ENCODE results near the gene GPC1.

Gene GPC1

DNA sequence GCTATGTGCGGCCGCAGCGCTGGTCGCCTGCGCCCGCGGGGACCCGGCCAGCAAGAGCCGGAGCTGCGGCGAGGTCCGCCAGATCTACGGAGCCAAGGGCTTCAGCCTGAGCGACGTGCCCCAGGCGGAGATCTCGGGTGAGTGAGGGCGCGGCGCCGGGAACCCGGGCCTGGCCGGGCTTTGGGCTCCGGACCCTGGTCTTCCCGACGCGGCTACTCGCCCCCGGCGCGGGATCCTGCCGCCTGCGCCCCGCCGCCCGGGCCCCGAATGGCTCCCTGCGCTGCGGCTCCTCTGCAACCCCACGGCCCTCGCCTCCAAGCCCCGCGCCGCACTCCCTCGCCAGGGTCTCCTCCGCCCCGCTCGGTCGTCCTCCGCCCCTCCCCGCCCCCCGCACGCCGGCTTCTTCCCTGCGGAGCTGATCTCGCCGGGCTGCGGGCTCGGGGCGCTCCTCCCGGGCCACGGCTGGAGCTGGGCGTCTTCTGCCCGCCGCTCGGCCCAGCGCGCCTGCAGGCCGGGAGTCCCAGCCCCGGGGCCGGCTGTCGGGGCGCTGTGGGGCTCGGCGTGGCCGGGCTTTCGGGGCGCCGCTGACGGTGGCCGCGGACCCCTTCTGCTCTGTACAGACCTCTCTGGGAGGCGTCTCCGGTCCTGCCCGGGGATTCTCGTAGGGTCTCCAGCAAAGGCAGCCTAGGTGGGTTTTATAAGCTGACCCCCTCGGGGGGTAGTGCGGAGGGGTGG lies 652 bp downstream of the GPC1 start:
- TF ChIP-seq, protein P1, sequence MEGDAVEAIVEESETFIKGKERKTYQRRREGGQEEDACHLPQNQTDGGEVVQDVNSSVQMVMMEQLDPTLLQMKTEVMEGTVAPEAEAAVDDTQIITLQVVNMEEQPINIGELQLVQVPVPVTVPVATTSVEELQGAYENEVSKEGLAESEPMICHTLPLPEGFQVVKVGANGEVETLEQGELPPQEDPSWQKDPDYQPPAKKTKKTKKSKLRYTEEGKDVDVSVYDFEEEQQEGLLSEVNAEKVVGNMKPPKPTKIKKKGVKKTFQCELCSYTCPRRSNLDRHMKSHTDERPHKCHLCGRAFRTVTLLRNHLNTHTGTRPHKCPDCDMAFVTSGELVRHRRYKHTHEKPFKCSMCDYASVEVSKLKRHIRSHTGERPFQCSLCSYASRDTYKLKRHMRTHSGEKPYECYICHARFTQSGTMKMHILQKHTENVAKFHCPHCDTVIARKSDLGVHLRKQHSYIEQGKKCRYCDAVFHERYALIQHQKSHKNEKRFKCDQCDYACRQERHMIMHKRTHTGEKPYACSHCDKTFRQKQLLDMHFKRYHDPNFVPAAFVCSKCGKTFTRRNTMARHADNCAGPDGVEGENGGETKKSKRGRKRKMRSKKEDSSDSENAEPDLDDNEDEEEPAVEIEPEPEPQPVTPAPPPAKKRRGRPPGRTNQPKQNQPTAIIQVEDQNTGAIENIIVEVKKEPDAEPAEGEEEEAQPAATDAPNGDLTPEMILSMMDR (IDR thresholded peaks at IDR 0.05) = no peak

DNA sequence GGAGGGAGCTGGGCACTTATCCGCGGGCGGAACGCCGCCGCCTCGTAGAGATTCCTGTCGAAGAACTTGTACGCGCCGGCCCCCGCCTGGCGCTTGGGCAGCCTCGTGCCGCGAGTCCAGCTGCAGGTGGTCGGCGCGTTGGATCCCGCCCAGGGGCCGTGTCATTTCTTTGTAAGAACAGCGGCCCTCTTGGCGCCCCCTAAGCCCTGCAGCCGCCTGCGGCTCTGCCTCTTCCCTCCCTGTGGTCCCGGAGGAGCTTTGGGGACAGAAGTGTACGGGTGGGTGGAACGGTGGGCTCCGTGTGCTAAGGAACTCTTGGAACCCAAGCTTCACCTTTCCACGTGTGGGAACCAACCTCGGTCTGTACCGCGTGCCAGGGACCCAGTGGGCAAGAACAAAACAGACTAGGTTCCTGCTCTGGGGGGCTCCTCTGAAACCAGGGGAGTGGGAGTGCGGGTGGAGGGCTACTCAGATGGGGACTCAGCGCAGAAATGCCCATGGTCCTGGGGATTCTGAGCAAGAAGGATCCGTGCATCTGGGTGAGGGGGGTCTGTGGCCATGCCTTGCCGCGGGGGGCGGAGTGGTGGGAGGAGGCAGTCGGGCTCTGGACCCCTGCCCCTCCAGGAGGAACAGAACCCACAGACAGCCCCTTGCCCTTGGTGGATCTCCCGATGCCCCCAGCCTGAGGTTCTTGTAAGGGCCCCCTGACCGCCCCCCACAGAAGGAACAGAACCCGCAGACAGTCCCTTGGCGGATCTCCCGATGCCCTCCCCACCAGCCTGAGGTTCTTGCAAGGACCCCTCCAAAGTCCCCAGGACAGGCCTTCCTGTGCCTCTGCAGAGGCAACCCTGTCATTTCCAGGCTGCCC lies 1.5 kb downstream of the GPC1 start:
- peak overlapping the region; percentile 81 to 96 for H3K27ac ChIP-seq
- no peak for DNase-seq (ENCODE audit: low spot score)
- TF ChIP-seq, protein P1 (IDR thresholded peaks at IDR 0.05) = no peak
- peak overlapping the region; percentile 95 for H3K4me3 ChIP-seq

More for the DNA sequence above, 652 bp downstream of the GPC1 start:
- peak overlapping the region; percentile 95 for H3K4me3 ChIP-seq
- H3K27ac ChIP-seq = peak overlapping the region; percentile 81 to 96
- no peak for DNase-seq (ENCODE audit: low spot score)

DNA sequence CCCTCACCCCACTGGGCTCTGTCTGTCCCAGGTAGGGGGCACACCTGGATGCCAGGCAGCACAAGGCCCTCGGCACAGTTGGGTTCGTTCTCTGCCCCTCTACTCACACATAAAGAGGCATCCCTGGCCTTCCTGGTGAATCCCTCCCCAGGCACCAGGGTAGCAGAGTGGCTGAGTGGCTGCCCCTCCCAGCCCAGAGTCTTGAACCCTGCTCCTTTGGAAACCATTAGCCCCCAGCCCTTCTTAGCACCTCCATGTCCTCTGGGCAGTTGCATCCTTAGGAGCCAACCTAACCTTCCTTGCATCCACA lies 2.0 kb downstream of the GPC1 start:
- H3K27ac ChIP-seq = no peak overlapping the region
- peak overlapping the region; percentile 95 for H3K4me3 ChIP-seq
- no peak for DNase-seq (ENCODE audit: low spot score)
- TF ChIP-seq, protein P1 (IDR thresholded peaks at IDR 0.05) = no peak

DNA sequence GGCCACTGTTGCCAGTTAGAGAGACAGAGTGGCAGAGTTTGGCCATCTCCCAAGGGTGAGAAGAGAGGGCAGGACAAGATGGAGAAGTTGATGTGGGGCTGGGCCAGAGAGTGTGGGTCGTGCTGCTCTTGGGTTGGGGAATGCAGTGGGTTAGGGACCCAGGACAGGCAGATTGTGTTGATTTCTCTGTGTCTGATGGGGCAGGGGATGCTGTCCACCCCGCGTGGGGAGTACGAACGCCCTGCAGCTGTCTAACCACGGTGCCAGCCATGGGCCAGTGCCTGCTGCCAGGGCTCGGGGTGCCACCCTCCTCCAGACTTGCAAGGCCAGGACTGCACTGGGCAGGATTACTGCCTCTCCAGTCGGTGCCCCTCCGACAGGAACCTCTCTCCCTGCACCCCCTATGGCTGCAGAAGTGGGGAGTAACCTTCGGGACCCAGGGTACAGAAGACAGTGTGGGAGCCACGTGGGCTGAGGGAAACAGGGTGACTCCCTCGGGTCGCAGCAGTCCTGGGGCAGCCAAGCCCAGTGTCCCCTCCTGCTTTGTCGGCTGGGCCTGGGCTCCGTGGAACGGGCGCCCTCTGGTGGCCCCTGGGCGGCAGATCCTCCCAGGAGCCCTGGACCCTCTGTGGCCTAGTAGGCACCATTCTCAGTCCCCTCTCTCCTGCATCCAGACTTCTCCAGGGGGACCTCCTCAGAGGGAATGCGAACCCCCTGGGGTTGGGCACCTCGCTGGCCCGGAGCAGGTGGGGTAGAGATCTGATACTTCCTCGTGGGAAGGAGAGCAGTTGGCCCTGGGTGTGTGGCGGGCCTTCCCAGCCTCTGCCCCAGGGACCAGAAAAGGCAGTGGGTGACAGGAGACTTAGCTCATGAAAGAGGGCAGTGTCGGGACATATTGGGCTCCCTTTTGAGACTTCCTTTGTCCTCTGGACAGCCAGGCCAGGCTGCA lies 2.7 kb downstream of the GPC1 start:
- TF ChIP-seq, protein P1 (IDR thresholded peaks at IDR 0.05) = peak; percentile 98
- H3K4me3 ChIP-seq = peak overlapping the region; percentile 95
- no peak for DNase-seq (ENCODE audit: low spot score)
- H3K27ac ChIP-seq = peak overlapping the region in 1 of 2 donors; percentile 15

DNA sequence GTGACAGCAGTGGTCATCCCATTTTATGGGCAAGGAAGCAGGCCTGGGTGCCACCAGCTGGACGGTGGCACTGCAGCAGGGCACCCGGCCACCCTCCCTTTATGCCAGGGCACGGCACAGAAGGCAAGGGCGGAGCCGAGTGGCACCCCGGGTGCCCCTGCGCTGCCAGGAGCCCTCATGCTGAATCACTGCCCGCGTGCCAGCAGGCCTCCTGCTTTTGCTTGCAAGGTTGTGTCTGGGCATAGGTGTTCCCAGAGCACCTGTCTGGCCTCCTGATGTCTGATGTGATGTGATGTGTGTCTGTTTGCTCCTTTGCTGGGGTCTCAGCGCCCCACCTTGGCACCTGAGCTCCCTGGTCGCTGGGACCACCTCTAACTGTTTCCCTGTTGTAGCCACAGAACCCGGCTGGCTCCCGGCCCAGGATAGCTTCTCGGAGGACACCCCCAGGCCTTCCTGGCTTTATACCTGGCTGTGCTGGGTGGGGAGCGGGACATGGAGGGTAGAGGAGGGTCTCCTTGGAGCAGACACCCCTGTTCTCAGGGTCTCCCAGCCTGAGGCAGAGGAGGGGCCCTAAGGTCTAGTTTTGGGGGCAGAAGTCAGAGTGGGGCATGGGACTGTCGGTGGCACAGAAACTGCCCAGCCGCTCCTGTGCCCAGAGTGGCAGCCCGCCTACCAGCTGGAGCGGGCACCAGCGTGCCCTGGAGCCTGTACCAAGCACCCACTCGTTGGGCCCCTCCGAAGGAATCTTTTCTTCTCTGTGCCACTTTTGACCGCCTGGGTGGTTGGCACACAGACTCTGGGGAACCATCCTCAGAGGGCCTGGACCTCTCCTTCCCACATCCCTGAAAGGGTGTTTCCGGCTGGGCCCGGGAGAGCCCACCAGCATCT lies 3.6 kb downstream of the GPC1 start:
- H3K4me3 ChIP-seq = no peak overlapping the region
- H3K27ac ChIP-seq = no peak overlapping the region
- DNase-seq (ENCODE audit: low spot score) = no peak
- TF ChIP-seq, protein P1 (IDR thresholded peaks at IDR 0.05) = no peak

DNA sequence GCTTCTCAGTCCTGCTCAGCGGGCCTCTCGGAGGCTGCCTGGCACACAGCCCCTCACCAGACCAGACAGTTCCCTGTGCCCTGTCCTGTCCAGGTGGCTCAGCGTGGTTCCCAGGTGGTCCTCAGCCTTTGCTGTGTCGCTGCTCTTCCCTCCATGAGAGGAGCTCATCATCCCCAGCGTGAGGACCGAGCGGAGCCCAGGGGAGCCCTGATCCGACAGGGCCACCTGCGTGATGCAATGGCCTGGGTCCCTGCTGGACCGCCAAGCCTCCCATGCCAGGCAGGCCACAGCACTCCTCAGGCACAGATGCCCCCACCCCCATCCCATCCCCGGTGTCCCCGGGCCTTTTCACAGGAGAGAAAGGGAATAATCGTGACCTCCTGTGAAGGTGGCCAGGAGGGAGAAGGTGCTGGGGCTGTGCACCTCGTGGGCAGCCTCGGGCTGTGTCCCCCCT lies 4.3 kb downstream of the GPC1 start:
- TF ChIP-seq, protein P1 (IDR thresholded peaks at IDR 0.05) = no peak
- no peak for DNase-seq (ENCODE audit: low spot score)
- Histone ChIP-seq H3K4me3 (no peak overlapping the region), H3K27ac (no peak overlapping the region)

Data from coronary artery (tissue), 2 donors.